H1 (cell line): ENCODE measurements around the gene LGALS16. TPM values are rescaled to one million over a fixed set of nuclear protein-coding genes. Genes with fewer than 3 reads are reported as not detected.

Experiments
- CTCF ChIA-PET: fragments of 300-600 bp; sonication (Branson Sonifier 250); formaldehyde crosslinking; loops from one replicate; lab custom pipeline; 2021; ENCODE audit not compliant: partially characterized antibody; lab: Charles Lee
- POLR2A ChIA-PET: fragments of 300-600 bp; sonication (Branson Sonifier 250); formaldehyde crosslinking; loops from one replicate; lab custom pipeline; 2021; ENCODE audit warnings: inconsistent platforms; ENCODE audit not compliant: partially characterized antibody; lab: Charles Lee
- DNase-seq, 2 experiments: peaks; one replicate each; pipeline versions ENCODE4 v3.0.0 to v3.0.0-alpha.2; 2010 to 2022; ENCODE audit warnings: low spot score in 2 of 2, low read depth in 1 of 2, mixed read lengths in 1 of 2
- FAIRE-seq: peaks from 2 replicates; lab custom pipeline; 2011; peaks lifted over from hg19 to GRCh38; lab: Jason Lieb, UNC
- H2AFZ ChIP-seq: 2 replicates; pipeline ENCODE4 v1.8.1; 2012; ENCODE audit warnings: low read length, inconsistent platforms
- H2AK5ac ChIP-seq: 2 replicates; pipeline ENCODE4 v1.6.1; 2013; ENCODE audit warnings: low read depth, low read length
- H2BK120ac ChIP-seq: replicated peaks from 2 replicates; pipeline ENCODE3; 2013; ENCODE audit warnings: low read depth, low read length, inconsistent platforms
- H2BK12ac ChIP-seq: 2 replicates; pipeline ENCODE4 v1.6.1; 2013; ENCODE audit warnings: low read depth, low read length
- H2BK15ac ChIP-seq: 2 replicates; pipeline ENCODE4 v1.6.1; 2013; ENCODE audit warnings: low read length
- H2BK20ac ChIP-seq: 2 replicates; pipeline ENCODE4 v1.6.1; 2013; ENCODE audit warnings: low read length
- H2BK5ac ChIP-seq: 2 replicates; pipeline ENCODE4 v1.6.1; 2013; ENCODE audit warnings: low read depth, low read length
- H3K14ac ChIP-seq: 2 replicates; pipeline ENCODE4 v1.6.1; 2013; ENCODE audit warnings: inconsistent platforms; ENCODE audit not compliant: insufficient read length
- H3K18ac ChIP-seq: 2 replicates; pipeline ENCODE4 v1.6.1; 2013; ENCODE audit warnings: low read length; ENCODE audit errors: extremely low read depth
- H3K23ac ChIP-seq: 2 replicates; pipeline ENCODE4 v1.6.1; 2013; ENCODE audit warnings: inconsistent platforms; ENCODE audit not compliant: insufficient read length
- H3K23me2 ChIP-seq: 2 replicates; pipeline ENCODE4 v1.6.1; 2013; ENCODE audit warnings: low read depth, low read length
- H3K27ac ChIP-seq: 2 replicates; pipeline ENCODE4 v1.6.1; 2011; ENCODE audit warnings: low read depth, low read length, inconsistent platforms
- H3K27me3 ChIP-seq, 4 experiments: replicated peaks in 1 of 4; 1 replicate in 1 of 4; 2 replicates in 3 of 4; pipeline versions ENCODE4 v1.6.1 to v1.8.1; 2011 to 2013; ENCODE audit warnings: low read length in 3 of 4, mild to moderate bottlenecking in 3 of 4, inconsistent platforms in 2 of 4, mixed read lengths in 2 of 4, moderate library complexity in 1 of 4; ENCODE audit not compliant: control insufficient read depth in 3 of 4, insufficient read depth in 3 of 4; ENCODE audit errors: extremely low read depth in 1 of 4
- H3K36me3 ChIP-seq, 4 experiments: 2 replicates each; pipeline versions ENCODE4 v1.6.1 to v1.8.1; 2011 to 2013; ENCODE audit warnings: mild to moderate bottlenecking in 4 of 4, low read length in 3 of 4, moderate library complexity in 2 of 4, control low read depth in 1 of 4, inconsistent platforms in 1 of 4; ENCODE audit not compliant: insufficient read depth in 4 of 4, control insufficient read depth in 2 of 4
- H3K4ac ChIP-seq: replicated peaks from 2 replicates; pipeline ENCODE3; 2013; ENCODE audit warnings: low read length, low read depth, mixed read lengths, inconsistent platforms; ENCODE audit not compliant: insufficient read length
- H3K4me1 ChIP-seq, 4 experiments: replicated peaks in 1 of 4; 1 replicate in 1 of 4; 2 replicates in 3 of 4; pipeline versions ENCODE4 v1.6.1 to v1.8.1; 2011 to 2013; ENCODE audit warnings: low read length in 3 of 4, inconsistent platforms in 2 of 4, mixed read lengths in 1 of 4; ENCODE audit not compliant: insufficient read depth in 4 of 4, control insufficient read depth in 3 of 4
- H3K4me2 ChIP-seq, 2 experiments: 2 replicates each; pipeline versions ENCODE4 v1.6.1 to v1.8.1; 2011 to 2013; ENCODE audit warnings: low read depth in 2 of 2, low read length in 2 of 2, control low read depth in 1 of 2, inconsistent platforms in 1 of 2, mild to moderate bottlenecking in 1 of 2; ENCODE audit not compliant: insufficient read depth in 1 of 2
- H3K4me3 ChIP-seq, 4 experiments: fragments of 200-600, 300-600 bp in 1 of 4; sonication (generic), shearing (Covaris generic), sonication (Bioruptor Twin) in 1 of 4; 2 replicates each; pipeline versions ENCODE4 v1.5.1 to v1.8.1; 2011 to 2016; ENCODE audit warnings: low read length in 4 of 4, low read depth in 3 of 4, control low read depth in 2 of 4, inconsistent platforms in 2 of 4, mild to moderate bottlenecking in 2 of 4, mixed read lengths in 1 of 4, moderate library complexity in 1 of 4; ENCODE audit not compliant: insufficient read depth in 2 of 4; ENCODE audit errors: extremely low read depth in 1 of 4
- H3K56ac ChIP-seq: replicated peaks from 2 replicates; pipeline ENCODE3; 2013; ENCODE audit warnings: low read depth, mild to moderate bottlenecking, mixed read lengths, low read length, inconsistent platforms; ENCODE audit not compliant: insufficient read length
- H3K79me1 ChIP-seq: 2 replicates; pipeline ENCODE4 v1.6.1; 2013; ENCODE audit warnings: low read depth, low read length, control low read depth
- H3K79me2 ChIP-seq, 2 experiments: 2 replicates each; pipeline versions ENCODE4 v1.6.1 to v1.8.1; 2012 to 2013; ENCODE audit warnings: low read length in 2 of 2, mild to moderate bottlenecking in 2 of 2, inconsistent platforms in 1 of 2; ENCODE audit not compliant: insufficient read depth in 2 of 2, control insufficient read depth in 1 of 2
- H3K9ac ChIP-seq, 4 experiments: replicated peaks in 1 of 4; 1 replicate in 1 of 4; 2 replicates in 3 of 4; pipeline versions ENCODE4 v1.6.1 to v1.8.1; 2011 to 2013; ENCODE audit warnings: low read depth in 3 of 4, low read length in 3 of 4, control low read depth in 2 of 4, mild to moderate bottlenecking in 2 of 4, moderate library complexity in 2 of 4, inconsistent platforms in 1 of 4; ENCODE audit errors: extremely low read depth in 1 of 4
- H3K9me3 ChIP-seq, 2 experiments: 2 replicates each; pipeline versions ENCODE4 v1.6.1 to v1.8.1; 2012 to 2013; ENCODE audit warnings: mild to moderate bottlenecking in 2 of 2, moderate library complexity in 2 of 2, control low read depth in 1 of 2, inconsistent platforms in 1 of 2, low read depth in 1 of 2, low read length in 1 of 2, mixed read lengths in 1 of 2; ENCODE audit not compliant: insufficient read depth in 2 of 2
- H4K20me1 ChIP-seq, 2 experiments: replicated peaks in 1 of 2; 2 replicates each; pipeline versions ENCODE3 to v1.8.1; 2011 to 2013; ENCODE audit warnings: inconsistent platforms in 2 of 2, low read length in 2 of 2, mild to moderate bottlenecking in 1 of 2; ENCODE audit not compliant: insufficient read depth in 2 of 2, control insufficient read depth in 1 of 2
- H4K5ac ChIP-seq: 2 replicates; pipeline ENCODE4 v1.6.1; 2013; ENCODE audit warnings: low read length, low read depth, mixed read lengths, inconsistent platforms; ENCODE audit not compliant: insufficient read length
- H4K8ac ChIP-seq: 2 replicates; pipeline ENCODE4 v1.8.0; 2013; ENCODE audit warnings: mild to moderate bottlenecking, moderate library complexity, low read length, inconsistent platforms; ENCODE audit not compliant: insufficient read depth; ENCODE audit errors: extremely low read depth
- H4K91ac ChIP-seq: replicated peaks from 2 replicates; pipeline ENCODE3; 2013; ENCODE audit warnings: low read length, mixed read lengths, inconsistent platforms; ENCODE audit not compliant: insufficient read length
- EZH2 ChIP-seq: fragments of 200-600 bp; sonication (generic); IDR thresholded peaks from 2 replicates; pipeline ENCODE4 v1.7.1; 2012; ENCODE audit warnings: low read depth, mild to moderate bottlenecking, moderate library complexity, low read length, inconsistent platforms; ENCODE audit not compliant: severe bottlenecking
- HDAC2 ChIP-seq, 2 experiments: fragments of 300-600 bp in 1 of 2; sonication (generic) in 1 of 2; IDR thresholded peaks; 2 replicates each; pipeline ENCODE4 v1.6.1; 2011 to 2012; ENCODE audit warnings: low read depth in 2 of 2, low read length in 2 of 2, mild to moderate bottlenecking in 2 of 2, moderate library complexity in 2 of 2, borderline replicate concordance in 1 of 2, inconsistent platforms in 1 of 2
- JUN ChIP-seq: IDR thresholded peaks from 2 replicates; pipeline ENCODE4 v1.6.1; 2011; ENCODE audit warnings: low read depth, mild to moderate bottlenecking, improper control_type of control experiment, low read length
- KDM4A ChIP-seq: IDR thresholded peaks from one replicate; pipeline ENCODE4 v1.7.1; 2012; ENCODE audit warnings: low read depth, mild to moderate bottlenecking, moderate library complexity, low read length, inconsistent platforms; ENCODE audit not compliant: severe bottlenecking
- MAX ChIP-seq: IDR thresholded peaks from 2 replicates; pipeline ENCODE4 v1.6.1; 2012; ENCODE audit warnings: inconsistent platforms
- POLR2A ChIP-seq, 2 experiments: IDR thresholded peaks; 1 replicate in 1 of 2; 2 replicates in 1 of 2; pipeline ENCODE4 v1.6.1; 2011; ENCODE audit warnings: low read depth in 2 of 2, low read length in 2 of 2, mild to moderate bottlenecking in 2 of 2; ENCODE audit errors: control extremely low read depth in 1 of 2
- RFX5 ChIP-seq: IDR thresholded peaks from 2 replicates; pipeline ENCODE4 v1.6.1; 2011; ENCODE audit warnings: low read depth, low read length, improper control_type of control experiment, borderline replicate concordance
- RNF2 ChIP-seq: fragments of 200-900, 300-1000 bp; sonication (generic); IDR thresholded peaks from 2 replicates; pipeline ENCODE4 v1.7.1; 2016; ENCODE audit warnings: borderline replicate concordance, low read depth, mild to moderate bottlenecking, antibody characterized with exemption, low read length; ENCODE audit not compliant: poor library complexity, severe bottlenecking; ENCODE audit errors: missing control alignments
- SP1 ChIP-seq: IDR thresholded peaks from 2 replicates; pipeline ENCODE4 v1.6.1; 2011; ENCODE audit warnings: low read depth, low read length
- SP2 ChIP-seq: IDR thresholded peaks from 2 replicates; pipeline ENCODE4 v1.6.1; 2012; ENCODE audit warnings: mild to moderate bottlenecking, low read length, inconsistent platforms
- WGBS, 2 experiments: shearing (Covaris generic) in 1 of 2; methylation state at CpG; one replicate each; pipeline versions ENCODE4 v1.1.6 to v1.1.7; 2013 to 2015; ENCODE audit warnings: low lambda C conversion rate in 2 of 2, mixed read lengths in 2 of 2, inconsistent platforms in 1 of 2, low coverage in 1 of 2, missing lambda C conversion rate in 1 of 2; ENCODE audit not compliant: insufficient replicate concordance in 2 of 2, insufficient coverage in 1 of 2, insufficient read length in 1 of 2; ENCODE audit errors: extremely low coverage in 1 of 2, missing lambda C conversion rate in 1 of 2; 5-methylcytosine and 5-hydroxymethylcytosine counted together
- polyA plus RNA-seq, 7 experiments: library from polyadenylated mRNA; depleted of rRNA in 3 of 7; stranded (reverse) in 5 of 7; unstranded in 2 of 7; fragments of >200 nt in 5 of 7; fragments of 200-250 nt in 2 of 7; gene quantifications; 1 replicate in 5 of 7; 2 replicates in 1 of 7; 4 replicates in 1 of 7; pipeline versions ENCODE4 v1.2.1 to v1.2.3, GENCODE V29; 2011 to 2013; ENCODE audit warnings: missing spikeins in 2 of 7, mixed read lengths in 2 of 7
- total RNA-seq: library from RNA; stranded (reverse); fragmentation: NEBNext Ultra II Directional; extraction: Animal tissue kit (Norgen Biotek cat#: 25700); gene quantifications from 2 replicates; pipeline ENCODE4 v1.2.1, GENCODE V29; 2021
- TF ChIP-seq, protein P1 (sequence below): IDR thresholded peaks from 2 replicates; pipeline ENCODE4 v1.6.1; 2012; ENCODE audit warnings: low read length, inconsistent platforms

Gene LGALS16
- total and polyA plus RNA-seq, 2 of the 8 experiments (the other 6 are each of a cell fraction or from before 2014, with no cell fraction given) = not detected

DNA sequence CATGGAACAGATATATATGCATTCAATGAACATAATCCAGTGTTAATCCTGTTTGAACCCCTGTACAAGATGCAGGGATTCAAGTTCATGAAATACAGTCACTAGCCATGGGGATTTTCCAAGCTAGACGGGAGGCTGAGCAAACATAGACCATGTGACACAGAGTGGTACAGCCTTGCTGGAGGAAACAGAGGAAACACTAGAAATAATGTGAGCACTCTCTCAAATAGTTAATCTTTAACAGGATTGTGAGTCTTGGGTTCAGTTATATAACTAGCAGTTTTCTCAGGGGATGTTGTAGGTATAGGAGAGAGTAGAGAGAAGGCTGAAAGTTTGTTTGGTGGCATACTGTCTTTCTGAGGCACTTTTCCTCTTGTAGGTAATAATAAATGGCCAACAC, 13.9 kb upstream of the LGALS16 start:
- CTCF ChIA-PET = no interaction called here
- no peaks in the 10 kb centered on the region for H4K20me1 ChIP-seq
- H3K9ac ChIP-seq = no peak overlapping the region
- H3K4me3 ChIP-seq = no peak overlapping the region
- H2AK5ac ChIP-seq = no peak overlapping the region
- no peak overlapping the region for H2BK20ac ChIP-seq
- no peak overlapping the region for H2BK15ac ChIP-seq
- no peak overlapping the region for H3K4ac ChIP-seq
- H4K5ac ChIP-seq = no peak overlapping the region
- no peak overlapping the region for H4K8ac ChIP-seq
- no peak overlapping the region for H3K56ac ChIP-seq
- no peak overlapping the region for H2BK12ac ChIP-seq
- H3K27ac ChIP-seq = no peak overlapping the region
- H2BK120ac ChIP-seq = no peak overlapping the region
- no peaks in the 10 kb centered on the region for H3K36me3 ChIP-seq
- POLR2A ChIA-PET = no interaction called here
- H2BK5ac ChIP-seq = no peak overlapping the region
- H3K18ac ChIP-seq = no peak overlapping the region
- WGBS, 2 experiments = 74% methylated on average over 1 of the region's 1 CpG; no CpG with 5 or more reads in 1 of the 2 experiments
- no peaks in the 10 kb centered on the region for H3K79me1 ChIP-seq
- H3K79me2 ChIP-seq = no peaks in the 10 kb centered on the region
- no peak overlapping the region for H3K4me2 ChIP-seq
- H3K23ac ChIP-seq = no peak overlapping the region
- no peak overlapping the region for H4K91ac ChIP-seq
- H2AFZ ChIP-seq = no peak overlapping the region
- no peak overlapping the region for H3K14ac ChIP-seq
- H3K9me3 ChIP-seq = no peaks in the 10 kb centered on the region
- H3K27me3 ChIP-seq = 0 out of 7 replicates have a peak, but pooled peaks cover 0 to 2% (median 0%) of the 10 kb centered on the region in 4 experiments
- FAIRE-seq = no peak
- H3K4me1 ChIP-seq = no peaks in the 10 kb centered on the region
- no peaks in the 10 kb centered on the region for H3K23me2 ChIP-seq
- no peak for DNase-seq
- TF ChIP-seq MAX (no peak), KDM4A (no peak), SP2 (no peak), SP1 (no peak), EZH2 (no peak), RFX5 (no peak), POLR2A (IDR thresholded peaks at IDR 0.05; ENCODE audit: control extremely low read depth in 1 of 2, low read depth in 2 of 2, low read length in 2 of 2) (no peak), RNF2 (no peak), HDAC2 (IDR thresholded peaks at IDR 0.05; ENCODE audit: borderline replicate concordance in 1 of 2, low read depth in 2 of 2, low read length in 2 of 2) (no peak), JUN (no peak)
- TF ChIP-seq, protein P1, sequence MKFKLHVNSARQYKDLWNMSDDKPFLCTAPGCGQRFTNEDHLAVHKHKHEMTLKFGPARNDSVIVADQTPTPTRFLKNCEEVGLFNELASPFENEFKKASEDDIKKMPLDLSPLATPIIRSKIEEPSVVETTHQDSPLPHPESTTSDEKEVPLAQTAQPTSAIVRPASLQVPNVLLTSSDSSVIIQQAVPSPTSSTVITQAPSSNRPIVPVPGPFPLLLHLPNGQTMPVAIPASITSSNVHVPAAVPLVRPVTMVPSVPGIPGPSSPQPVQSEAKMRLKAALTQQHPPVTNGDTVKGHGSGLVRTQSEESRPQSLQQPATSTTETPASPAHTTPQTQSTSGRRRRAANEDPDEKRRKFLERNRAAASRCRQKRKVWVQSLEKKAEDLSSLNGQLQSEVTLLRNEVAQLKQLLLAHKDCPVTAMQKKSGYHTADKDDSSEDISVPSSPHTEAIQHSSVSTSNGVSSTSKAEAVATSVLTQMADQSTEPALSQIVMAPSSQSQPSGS = no peak
